ENCODE measurements around the gene SHISA8.

The SHISA8 gene

GRCh38 chr22:41862530-41863266, 52.2 kb downstream of the SHISA8 start:
- peak in 1 of 2 donors; percentile 41 for DNase-seq (ENCODE audit: low read depth in 2 of 2, low spot score in 1 of 2)

- no peak for DNase-seq (ENCODE audit: low read depth in 2 of 2, low spot score in 1 of 2)
Measured at GRCh38 chr22:41862160-41862529, 52.7 kb downstream of the SHISA8 start.
